ENCODE data around the gene DEK.

DNA sequence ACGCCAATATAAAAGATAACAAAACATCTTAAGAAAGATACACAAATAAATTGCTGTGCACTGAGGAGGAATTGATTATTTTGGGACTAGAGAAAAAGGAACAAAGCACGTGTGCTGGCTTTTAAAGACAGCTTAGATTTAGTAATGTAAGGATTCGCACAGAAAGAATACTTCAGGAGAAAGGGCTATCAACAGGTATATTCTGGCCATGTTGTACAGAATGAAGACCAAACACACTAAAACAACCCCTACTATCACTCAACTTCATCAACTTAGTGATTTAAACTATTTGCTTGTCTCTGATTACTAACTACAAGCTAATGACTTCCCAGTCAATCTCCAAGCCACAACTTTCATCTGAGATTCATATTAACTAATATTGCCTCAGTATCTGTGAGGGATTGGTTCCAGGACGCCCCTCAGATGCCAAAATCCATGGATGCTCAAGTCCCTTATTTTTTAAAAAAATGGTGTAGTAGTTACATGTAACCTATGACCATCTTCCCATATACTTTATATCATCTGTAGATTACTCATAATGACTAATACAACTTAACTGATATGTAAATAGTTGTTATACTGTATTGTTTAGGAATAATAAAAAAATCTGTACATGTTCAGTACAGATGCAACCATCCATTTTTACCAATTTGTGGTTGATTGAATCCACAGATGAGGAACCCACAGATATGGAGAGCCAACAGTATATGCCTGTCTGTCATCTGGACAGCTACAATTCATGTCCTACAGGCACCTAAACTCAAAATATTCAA lies 4.5 kb downstream of the DEK start:
- TF ChIP-seq POLR2A (IDR thresholded peaks at IDR 0.05; ENCODE audit: low read depth, low read length), result 0 out of 2 replicates have a peak, but pooled peaks have one; percentile 9
- TF ChIP-seq POLR2AphosphoS5 (IDR thresholded peaks at IDR 0.05; ENCODE audit: low read depth, low read length), result no peak
- TF ChIP-seq SPI1 (IDR thresholded peaks at IDR 0.05; ENCODE audit: low read depth, low read length), result no peak
- TF ChIP-seq TAF1 (IDR thresholded peaks at IDR 0.05; ENCODE audit: low read depth, low read length), result no peak
- no peak for TF ChIP-seq PAX5 (IDR thresholded peaks at IDR 0.05; ENCODE audit: insufficient read depth, low read length, severe bottlenecking)
- TF ChIP-seq POU2F2 (IDR thresholded peaks at IDR 0.05; ENCODE audit: low read depth, low read length), result no peak

Measured in GM12891 (cell line).